ENCODE measurements around the gene WDR38. TPM values are rescaled to one million over a fixed set of nuclear protein-coding genes. Genes with fewer than 3 reads are reported as not detected.

The WDR38 gene
- total and polyA plus RNA-seq, 2 of the 4 experiments (the other 2 are of a cell fraction), result not detected

DNA sequence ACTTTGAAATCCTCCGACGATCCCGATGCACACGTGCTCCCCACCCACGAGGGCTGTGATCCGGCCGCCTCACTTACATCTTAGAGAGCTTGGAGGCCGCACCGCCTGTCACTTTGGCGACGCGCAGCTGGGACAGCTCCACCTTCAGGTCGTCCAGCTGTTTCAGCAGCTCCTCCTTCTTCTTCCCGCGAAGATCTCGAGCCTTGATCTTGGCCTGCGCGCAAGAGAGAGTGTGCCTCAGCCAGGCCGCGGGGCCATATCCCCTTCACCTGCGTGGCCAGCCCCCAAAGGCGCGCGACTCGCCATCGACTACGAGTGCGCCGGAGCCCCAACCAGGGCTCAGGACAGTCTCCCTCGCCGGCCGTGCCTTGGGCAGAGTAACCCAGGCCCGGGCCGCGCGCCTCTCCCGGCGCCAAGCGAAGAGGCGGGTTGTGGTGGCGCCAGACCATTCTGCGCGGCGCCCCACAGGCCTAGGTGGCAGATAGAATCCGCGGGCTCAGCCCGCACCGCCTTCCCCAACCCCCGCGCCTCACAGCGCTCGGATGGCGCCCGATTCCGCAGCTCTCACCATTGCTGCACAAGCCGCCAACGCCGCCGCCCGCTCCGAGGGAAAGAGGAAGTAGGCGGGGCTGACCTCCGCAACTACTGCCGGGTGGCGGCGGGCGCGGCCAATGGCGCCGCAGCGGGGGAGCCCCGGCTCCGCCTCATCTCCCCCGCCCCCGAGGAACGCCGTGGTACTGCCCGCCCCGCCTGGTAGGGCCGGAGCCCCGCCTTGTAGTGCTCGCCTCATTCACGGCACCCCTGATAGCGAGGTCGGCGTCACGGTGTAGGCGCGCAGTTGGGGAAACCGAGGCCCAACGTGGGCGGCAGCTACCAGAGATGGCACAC lies 8.3 kb downstream of the WDR38 start, which contains the start of the genes ARPC5L and RPL35:
TSS of gene ARPC5L (plus strand) at position 789 of the 888 bp plus-strand sequence. CDS start 7,161 bp downstream, outside the sequence.
TSS of gene RPL35 (minus strand) at position 616 of the 888 bp plus-strand sequence. CDS start at position 571, 45 bp downstream.
- H4K5ac ChIP-seq (ENCODE audit: low read depth, low read length), result peak within 1 kb of the TSS; percentile 78
- H4K8ac ChIP-seq (ENCODE audit: low read depth in 2 of 2, low read length in 2 of 2), result peak within 1 kb of the TSS; percentile 88 to 95
- peaks cover 4% of the 10 kb centered on the region; the same call in 1 of the 2 replicates for H3K9me1 ChIP-seq (ENCODE audit: insufficient read depth, low read length)
- TF ChIP-seq MXI1 (IDR thresholded peaks at IDR 0.05; ENCODE audit: borderline replicate concordance, low read depth, low read length) (peak; percentile 96), BHLHE40 (IDR thresholded peaks at IDR 0.05; ENCODE audit: low read depth, low read length) (peak; percentile 97), RAD21 (IDR thresholded peaks at IDR 0.05; ENCODE audit: low read length) (no peak), POLR2A (IDR thresholded peaks at IDR 0.05; ENCODE audit: low read depth, low read length) (peak; percentile 95), SMC3 (IDR thresholded peaks at IDR 0.05; ENCODE audit: low read depth, low read length) (no peak), MAZ (IDR thresholded peaks at IDR 0.05; ENCODE audit: borderline replicate concordance, low read depth, low read length) (peak; percentile 97; the same call in 1 of the 2 replicates), NFE2L2 (IDR thresholded peaks at IDR 0.05; ENCODE audit: low read depth, low read length) (no peak), CHD1 (IDR thresholded peaks at IDR 0.05; ENCODE audit: low read depth, low read length) (no peak; the same call in 1 of the 2 replicates)
- TF ChIP-seq, protein P1, sequence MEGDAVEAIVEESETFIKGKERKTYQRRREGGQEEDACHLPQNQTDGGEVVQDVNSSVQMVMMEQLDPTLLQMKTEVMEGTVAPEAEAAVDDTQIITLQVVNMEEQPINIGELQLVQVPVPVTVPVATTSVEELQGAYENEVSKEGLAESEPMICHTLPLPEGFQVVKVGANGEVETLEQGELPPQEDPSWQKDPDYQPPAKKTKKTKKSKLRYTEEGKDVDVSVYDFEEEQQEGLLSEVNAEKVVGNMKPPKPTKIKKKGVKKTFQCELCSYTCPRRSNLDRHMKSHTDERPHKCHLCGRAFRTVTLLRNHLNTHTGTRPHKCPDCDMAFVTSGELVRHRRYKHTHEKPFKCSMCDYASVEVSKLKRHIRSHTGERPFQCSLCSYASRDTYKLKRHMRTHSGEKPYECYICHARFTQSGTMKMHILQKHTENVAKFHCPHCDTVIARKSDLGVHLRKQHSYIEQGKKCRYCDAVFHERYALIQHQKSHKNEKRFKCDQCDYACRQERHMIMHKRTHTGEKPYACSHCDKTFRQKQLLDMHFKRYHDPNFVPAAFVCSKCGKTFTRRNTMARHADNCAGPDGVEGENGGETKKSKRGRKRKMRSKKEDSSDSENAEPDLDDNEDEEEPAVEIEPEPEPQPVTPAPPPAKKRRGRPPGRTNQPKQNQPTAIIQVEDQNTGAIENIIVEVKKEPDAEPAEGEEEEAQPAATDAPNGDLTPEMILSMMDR (conservative IDR thresholded peaks at IDR 0.05; ENCODE audit: low read depth, low read length), result 0 out of 2 replicates have a peak, but pooled peaks have one; percentile 13
- peak within 1 kb of the TSS; percentile 91 for H2BK5ac ChIP-seq (ENCODE audit: low read depth, low read length, poor library complexity, severe bottlenecking)
- H2BK20ac ChIP-seq (ENCODE audit: low read depth, low read length), result peak within 1 kb of the TSS; percentile 86; the same call in 1 of the 2 replicates
- intact Hi-C loops (cut with micrococcal nuclease), result no loop called here
- peak; percentile 98 for ATAC-seq (ENCODE audit: low read depth)
- H2AFZ ChIP-seq (replicated peaks; ENCODE audit: low read length, poor library complexity), result peak within 1 kb of the TSS; percentile 91
- H3K23ac ChIP-seq (ENCODE audit: low read depth, low read length), result peak within 1 kb of the TSS; percentile 95
- peak within 1 kb of the TSS; percentile 95 for H2BK120ac ChIP-seq (ENCODE audit: low read depth, low read length)
- peak; percentile 89 for DNase-seq
- no TSS peak for BruUV-seq (replicated peaks)
- H3K4me2 ChIP-seq (ENCODE audit: low read depth, low read length), result peak within 1 kb of the TSS; percentile 100
- peaks cover 44% of the 10 kb centered on the region for H3K36me3 ChIP-seq (ENCODE audit: control insufficient read depth, insufficient read depth, low read length)
- no peaks in the 10 kb centered on the region for H3K27me3 ChIP-seq (ENCODE audit: control insufficient read depth, insufficient read depth, low read length)
- ChIA-PET POLR2A (ENCODE audit: unreplicated experiment) (no interaction called here), CTCF (interaction anchor here (0.9 to 1.3 kb wide), 2 partner anchors 9 to 84 kb away, joined by 3 to 5 read pairs; partner anchors contain the start of gene OLFML2A)
- dilution Hi-C loops (cut with HindIII; ENCODE audit: low sequenced_read_pairs, unreplicated experiment), result no loop called here
- peak within 1 kb of the TSS; percentile 96 for H3K9ac ChIP-seq (ENCODE audit: low read depth, low read length)
- H4K91ac ChIP-seq (ENCODE audit: insufficient read depth, low read depth, low read length), result peak within 1 kb of the TSS; percentile 88
- peaks cover 52% of the 10 kb centered on the region for H4K20me1 ChIP-seq (ENCODE audit: insufficient read depth, low read length)
- peak within 1 kb of the TSS; percentile 100 for H2AK9ac ChIP-seq (replicated peaks; ENCODE audit: low read depth, low read length, poor library complexity)
- peak within 1 kb of the TSS; percentile 31; the same call in 2 of the 3 replicates for H2BK15ac ChIP-seq (ENCODE audit: low read depth, low read length)
- peak within 1 kb of the TSS; percentile 94 for H3K27ac ChIP-seq (ENCODE audit: insufficient read depth, low read length)
- H2AK5ac ChIP-seq (ENCODE audit: low read depth, low read length), result peak within 1 kb of the TSS; percentile 95
- peak within 1 kb of the TSS; percentile 42 for H3K56ac ChIP-seq (ENCODE audit: extremely low read depth, insufficient read depth, low read length)
- peak within 1 kb of the TSS; percentile 100 for H3K4ac ChIP-seq (ENCODE audit: low read depth, low read length)
- no peaks in the 10 kb centered on the region for H3K9me3 ChIP-seq (ENCODE audit: control insufficient read depth, insufficient read depth, low read length)
- H3K4me1 ChIP-seq (ENCODE audit: control insufficient read depth, insufficient read depth, low read length), result peaks cover 9% of the 10 kb centered on the region
- H3K18ac ChIP-seq (ENCODE audit: low read depth, low read length), result peak within 1 kb of the TSS; percentile 83
- in situ Hi-C loops (cut with MboI; ENCODE audit: low sequenced_read_pairs), result loop anchor here (10.0 kb wide), 1 partner anchor 283 kb away; the partner anchor contains the start of gene SCAI
- peak within 1 kb of the TSS; percentile 100 for H3K14ac ChIP-seq (replicated peaks; ENCODE audit: low read depth, low read length)
- peaks cover 13 to 42% of the 10 kb centered on the region in 2 experiments for H3K79me1 ChIP-seq (ENCODE audit: low read depth in 1 of 2, low read length in 2 of 2)
- peak within 1 kb of the TSS; percentile 78 for H3K4me3 ChIP-seq (ENCODE audit: insufficient read depth, low read depth, low read length)
- 0% methylated on average over 71 of the region's 92 CpGs; no CpG with 5 or more reads in 1 of the 2 experiments for WGBS, 2 experiments (ENCODE audit: extremely low coverage in 2 of 2, insufficient read length in 1 of 2)

All from IMR-90 (cell line).